Osteocyte (in vitro differentiated cells): Measurements from ENCODE around the gene TARM1. TPM values are rescaled to one million over a fixed set of nuclear protein-coding genes. Genes with fewer than 3 reads are reported as not detected.
A peak's percentile ranks its signal among the peaks of the same experiment; 100 is the strongest.

ENCODE experiments used
- DNase-seq: peaks from one replicate; pipeline ENCODE4 v3.0.0; 2021; ENCODE audit warnings: mixed read lengths; ENCODE audit not compliant: unreplicated experiment; ENCODE audit errors: extremely low spot score
- H3K27ac Mint-ChIP-seq: one replicate; pipeline ENCODE4 v1.8.0; 2021; ENCODE audit warnings: mild to moderate bottlenecking, mixed read lengths; ENCODE audit not compliant: unreplicated experiment
- H3K27me3 Mint-ChIP-seq: one replicate; pipeline ENCODE4 v1.8.0; 2021; ENCODE audit warnings: mixed read lengths; ENCODE audit not compliant: unreplicated experiment
- H3K36me3 Mint-ChIP-seq: one replicate; pipeline ENCODE4 v1.8.0; 2021; ENCODE audit warnings: mixed read lengths; ENCODE audit not compliant: unreplicated experiment
- H3K4me1 Mint-ChIP-seq: one replicate; pipeline ENCODE4 v1.8.0; 2021; ENCODE audit warnings: mixed read lengths; ENCODE audit not compliant: unreplicated experiment
- H3K4me3 Mint-ChIP-seq: one replicate; pipeline ENCODE4 v1.8.0; 2021; ENCODE audit warnings: mild to moderate bottlenecking, moderate library complexity, mixed read lengths; ENCODE audit not compliant: unreplicated experiment
- H3K9me3 Mint-ChIP-seq: one replicate; pipeline ENCODE4 v1.8.0; 2021; ENCODE audit warnings: mixed read lengths; ENCODE audit not compliant: unreplicated experiment
- total RNA-seq: library from RNA; stranded (reverse); gene quantifications from 2 replicates; pipeline ENCODE4 v1.2.1, GENCODE V29; 2021
- TF ChIP-seq, protein P1 (sequence below): fragments of 200-600 bp; sonication (generic); IDR thresholded peaks from 2 replicates; pipeline ENCODE4 v1.5.0; 2021; ENCODE audit warnings: antibody characterized with exemption, mild to moderate bottlenecking, moderate library complexity

The TARM1 gene
- total RNA-seq, 1 donor from 2014 or later, result not detected

DNA sequence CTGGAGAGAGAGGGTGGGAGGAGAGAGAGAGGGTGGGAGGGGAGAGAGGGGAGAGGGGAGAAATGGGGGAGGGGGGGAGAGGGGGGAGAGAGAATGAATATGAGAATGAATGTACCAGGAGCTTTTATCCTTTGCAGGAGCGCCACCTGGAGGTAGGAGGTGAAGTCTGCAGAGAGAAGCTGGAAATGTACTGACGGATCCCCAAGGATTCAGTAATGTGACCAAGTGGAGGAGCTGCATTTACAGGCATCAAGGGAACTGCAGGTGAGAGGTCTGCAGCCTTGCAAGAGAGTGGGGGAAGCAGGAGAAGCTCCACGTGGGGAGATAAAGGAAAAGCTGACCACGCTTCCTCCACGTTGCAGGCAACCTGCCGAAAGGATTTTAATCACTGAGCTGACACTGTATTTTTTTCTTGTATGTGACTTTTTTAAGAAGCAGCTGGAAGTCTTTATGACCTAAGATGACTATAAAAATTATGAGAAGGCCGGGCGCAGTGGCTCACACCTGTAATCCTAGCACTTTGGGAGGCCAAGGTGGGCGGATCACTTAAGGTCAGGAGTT is 51.2 kb downstream of the TARM1 start:
- H3K27me3 Mint-ChIP-seq, result no peaks in the 10 kb centered on the region
- H3K27ac Mint-ChIP-seq, result no peak overlapping the region
- no peak for DNase-seq
- no peak overlapping the region for H3K4me3 Mint-ChIP-seq
- no peaks in the 10 kb centered on the region for H3K36me3 Mint-ChIP-seq
- H3K9me3 Mint-ChIP-seq, result no peaks in the 10 kb centered on the region
- TF ChIP-seq, protein P1, sequence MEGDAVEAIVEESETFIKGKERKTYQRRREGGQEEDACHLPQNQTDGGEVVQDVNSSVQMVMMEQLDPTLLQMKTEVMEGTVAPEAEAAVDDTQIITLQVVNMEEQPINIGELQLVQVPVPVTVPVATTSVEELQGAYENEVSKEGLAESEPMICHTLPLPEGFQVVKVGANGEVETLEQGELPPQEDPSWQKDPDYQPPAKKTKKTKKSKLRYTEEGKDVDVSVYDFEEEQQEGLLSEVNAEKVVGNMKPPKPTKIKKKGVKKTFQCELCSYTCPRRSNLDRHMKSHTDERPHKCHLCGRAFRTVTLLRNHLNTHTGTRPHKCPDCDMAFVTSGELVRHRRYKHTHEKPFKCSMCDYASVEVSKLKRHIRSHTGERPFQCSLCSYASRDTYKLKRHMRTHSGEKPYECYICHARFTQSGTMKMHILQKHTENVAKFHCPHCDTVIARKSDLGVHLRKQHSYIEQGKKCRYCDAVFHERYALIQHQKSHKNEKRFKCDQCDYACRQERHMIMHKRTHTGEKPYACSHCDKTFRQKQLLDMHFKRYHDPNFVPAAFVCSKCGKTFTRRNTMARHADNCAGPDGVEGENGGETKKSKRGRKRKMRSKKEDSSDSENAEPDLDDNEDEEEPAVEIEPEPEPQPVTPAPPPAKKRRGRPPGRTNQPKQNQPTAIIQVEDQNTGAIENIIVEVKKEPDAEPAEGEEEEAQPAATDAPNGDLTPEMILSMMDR, result peak; percentile 58
- no peaks in the 10 kb centered on the region for H3K4me1 Mint-ChIP-seq

DNA sequence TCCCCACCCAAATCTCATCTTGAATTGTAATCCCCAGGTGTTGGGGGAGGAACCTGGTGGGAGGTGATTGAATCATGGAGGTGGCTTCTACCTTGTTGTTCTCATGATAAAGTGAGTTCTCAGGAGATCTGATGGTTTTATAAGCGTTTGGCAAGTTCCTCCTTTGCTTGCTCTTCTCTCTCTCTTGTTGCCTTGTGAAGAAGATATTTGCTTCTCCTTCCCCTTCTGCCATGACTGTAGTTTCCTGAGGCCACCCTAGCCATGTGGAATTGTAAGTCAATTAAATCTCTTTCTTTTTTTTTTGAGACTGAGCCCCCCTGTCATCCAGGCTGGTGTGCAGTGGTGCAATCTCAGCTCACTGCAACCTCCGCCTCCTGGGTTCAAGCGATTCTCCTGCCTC is 51.9 kb downstream of the TARM1 start:
- no peaks in the 10 kb centered on the region for H3K27me3 Mint-ChIP-seq
- H3K4me3 Mint-ChIP-seq, result no peak overlapping the region
- no peaks in the 10 kb centered on the region for H3K4me1 Mint-ChIP-seq
- no peak overlapping the region for H3K27ac Mint-ChIP-seq
- no peaks in the 10 kb centered on the region for H3K9me3 Mint-ChIP-seq
- TF ChIP-seq, protein P1, result no peak
- DNase-seq, result no peak
- no peaks in the 10 kb centered on the region for H3K36me3 Mint-ChIP-seq

DNA sequence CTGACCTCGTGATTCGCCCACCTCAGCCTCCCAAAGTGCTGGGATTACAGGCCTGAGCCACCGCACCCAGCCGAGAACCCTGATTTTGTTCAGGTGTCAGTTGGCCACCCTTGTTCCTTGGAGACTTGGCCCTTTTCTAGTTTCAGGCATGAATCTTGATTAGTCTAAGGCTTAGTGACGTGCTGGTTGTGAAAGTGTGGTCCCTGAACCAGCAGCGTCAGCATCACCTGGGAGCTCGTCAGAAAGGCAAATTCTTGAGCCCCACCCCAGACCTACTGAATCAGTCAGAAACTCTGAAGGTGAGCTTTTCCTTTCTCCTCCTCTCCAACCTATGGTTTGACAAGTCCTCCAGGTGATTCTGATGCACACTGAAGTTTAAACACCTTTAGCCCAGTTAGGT is 54.5 kb downstream of the TARM1 start:
- no peaks in the 10 kb centered on the region for H3K9me3 Mint-ChIP-seq
- TF ChIP-seq, protein P1, result no peak

DNA sequence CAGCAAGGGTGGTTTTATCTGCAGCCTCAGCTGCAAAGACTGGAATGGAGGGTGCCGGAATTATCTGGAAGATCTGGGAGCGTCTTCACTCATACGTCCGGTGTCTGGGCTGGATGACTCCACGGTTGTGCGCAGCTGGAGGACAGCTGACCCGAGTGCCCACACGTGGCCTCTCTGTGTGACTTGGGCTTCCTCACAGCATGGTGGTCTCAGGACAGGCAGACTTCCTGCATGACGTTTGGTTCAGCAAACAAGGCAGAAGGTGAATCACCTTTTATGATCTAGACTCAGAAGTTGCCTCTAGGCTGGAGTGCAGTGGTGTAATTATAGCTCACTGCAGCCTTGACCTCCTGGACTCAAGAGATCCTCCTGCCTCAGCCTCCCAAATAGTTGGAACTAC is 56.5 kb downstream of the TARM1 start:
- H3K4me3 Mint-ChIP-seq, result no peak overlapping the region
- DNase-seq, result no peak

More for the DNA sequence above, 54.5 kb downstream of the TARM1 start:
- DNase-seq, result no peak
- Mint-ChIP-seq H3K36me3 (no peaks in the 10 kb centered on the region), H3K27ac (no peak overlapping the region), H3K4me3 (no peak overlapping the region), H3K27me3 (peaks cover 3% of the 10 kb centered on the region), H3K4me1 (no peaks in the 10 kb centered on the region)

DNA sequence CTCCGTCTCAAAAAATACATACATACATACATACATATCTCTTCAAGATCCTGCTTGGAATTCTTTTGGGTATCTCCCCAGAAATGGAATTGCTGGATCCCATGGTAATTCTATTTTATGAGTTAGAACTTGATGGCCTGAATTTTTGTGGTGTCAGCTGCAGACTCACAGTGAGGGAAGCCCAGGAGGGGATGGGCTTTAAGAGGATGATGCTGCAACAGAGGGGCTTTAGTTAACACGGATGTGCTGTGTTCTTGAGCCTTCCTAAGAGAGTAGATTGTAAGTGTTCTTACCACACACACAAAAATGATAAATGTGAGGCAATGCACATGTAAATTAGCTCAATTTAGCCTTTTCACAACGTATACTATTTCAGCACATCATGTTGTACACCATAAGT is 58.0 kb downstream of the TARM1 start:
- TF ChIP-seq, protein P1, result no peak
- H3K27me3 Mint-ChIP-seq, result peaks cover 3% of the 10 kb centered on the region
- no peaks in the 10 kb centered on the region for H3K9me3 Mint-ChIP-seq
- H3K4me1 Mint-ChIP-seq, result no peaks in the 10 kb centered on the region
- H3K4me3 Mint-ChIP-seq, result no peak overlapping the region
- H3K36me3 Mint-ChIP-seq, result no peaks in the 10 kb centered on the region
- no peak overlapping the region for H3K27ac Mint-ChIP-seq
- no peak for DNase-seq

More for the DNA sequence above, 56.5 kb downstream of the TARM1 start:
- Mint-ChIP-seq H3K4me1 (no peaks in the 10 kb centered on the region), H3K36me3 (no peaks in the 10 kb centered on the region), H3K27me3 (peaks cover 3% of the 10 kb centered on the region), H3K9me3 (no peaks in the 10 kb centered on the region), H3K27ac (no peak overlapping the region)
- TF ChIP-seq, protein P1, result no peak
